PFSK-1 (cell line): ENCODE data around the gene FBXO5.

Experiments
- POLR2AphosphoS5 ChIP-seq: IDR thresholded peaks from 2 replicates; pipeline ENCODE4 v1.6.1; 2012; ENCODE audit warnings: low read depth, mild to moderate bottlenecking, control low read depth, low read length, moderate library complexity
- REST ChIP-seq, 2 experiments: IDR thresholded peaks; 2 replicates each; pipeline versions ENCODE4 v1.6.1 to v1.8.0; 2011 to 2012; ENCODE audit warnings: low read depth in 2 of 2, low read length in 2 of 2, control low read depth in 1 of 2, inconsistent platforms in 1 of 2, mild to moderate bottlenecking in 1 of 2, moderate library complexity in 1 of 2; ENCODE audit not compliant: insufficient read depth in 1 of 2
- TAF1 ChIP-seq: IDR thresholded peaks from 2 replicates; pipeline ENCODE4 v1.6.1; 2012; ENCODE audit warnings: low read length, control low read depth, borderline replicate concordance; ENCODE audit not compliant: insufficient read depth

- TF ChIP-seq POLR2AphosphoS5 (no peak), REST (IDR thresholded peaks at IDR 0.05; ENCODE audit: insufficient read depth in 1 of 2, low read depth in 2 of 2, low read length in 2 of 2) (no peak), TAF1 (no peak)
Measured at GRCh38 chr6:152973916-152974315, 8.9 kb downstream of the FBXO5 start.
